ENCODE data around the gene OGA. TPM values are rescaled to one million over a fixed set of nuclear protein-coding genes. Genes with fewer than 3 reads are reported as not detected.

Gene OGA
- polyA plus RNA-seq, 1 donor: 269 TPM

DNA sequence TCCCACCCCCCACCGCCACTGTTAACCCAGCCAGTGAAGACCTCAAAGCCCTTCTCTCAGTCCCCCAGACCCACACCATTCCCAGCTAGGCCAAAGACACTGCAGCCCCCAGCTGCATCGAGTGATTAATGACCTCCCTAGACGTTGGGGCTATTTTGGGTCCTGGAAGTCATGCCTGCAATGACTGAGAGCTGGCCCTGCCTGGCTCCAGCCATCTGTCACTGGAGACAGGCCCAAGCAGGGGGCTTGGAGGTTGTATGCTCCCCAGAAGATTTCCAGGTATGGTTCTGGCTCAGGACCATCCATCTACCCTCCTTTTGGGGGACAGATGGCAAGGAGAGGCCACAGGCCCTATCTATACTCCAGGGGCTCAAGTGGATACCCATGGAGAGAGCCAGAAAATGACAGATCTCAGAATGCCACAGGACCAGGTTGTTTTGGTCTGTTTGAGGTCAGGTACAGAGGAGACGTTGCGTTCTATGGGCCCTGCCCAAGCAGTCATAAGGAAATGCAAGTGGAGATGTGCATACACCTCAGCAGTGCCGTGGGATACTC, 20.2 kb upstream of the OGA start:
- no peak for DNase-seq

DNA sequence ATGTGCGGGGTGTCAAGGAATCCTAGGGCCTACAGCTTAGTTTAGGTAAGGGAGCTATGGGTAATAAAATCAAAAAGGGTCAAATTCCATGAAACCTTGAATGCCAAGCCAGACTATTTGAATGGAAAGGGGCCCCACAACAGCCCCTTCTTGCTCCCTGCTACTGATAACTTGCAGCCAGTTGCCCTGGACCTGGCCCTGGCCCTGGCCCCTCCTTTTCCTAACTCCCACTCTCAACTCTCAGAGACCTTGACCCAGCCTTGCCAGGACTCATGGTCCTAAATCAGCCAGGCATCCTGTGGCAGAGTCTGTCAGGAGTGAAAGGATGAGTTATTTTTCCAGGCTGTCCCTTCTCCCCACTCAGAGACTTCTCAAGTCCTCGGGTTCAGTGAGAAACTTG, 19.5 kb upstream of the OGA start:
- DNase-seq: no peak

DNA sequence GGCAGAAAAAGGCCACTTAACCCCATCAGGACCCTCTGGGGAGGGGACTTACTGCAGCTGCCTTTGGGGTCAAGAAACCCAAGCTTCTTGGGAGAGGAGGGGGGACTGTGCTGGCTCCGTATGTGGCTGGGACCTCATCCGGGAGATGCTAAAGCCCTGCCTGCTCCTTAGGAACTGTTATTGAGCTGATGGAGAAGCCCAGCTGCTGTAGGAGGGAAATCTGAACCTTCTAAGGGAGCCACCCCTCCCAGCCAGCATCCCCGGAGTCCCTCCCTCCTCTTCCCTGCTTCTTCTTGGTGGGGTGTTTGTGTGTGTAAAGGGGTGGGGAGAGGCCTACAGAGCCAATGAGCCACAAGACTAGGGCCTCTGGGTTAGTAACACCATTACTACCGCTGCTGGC, 17.1 kb upstream of the OGA start:
- DNase-seq: no peak

DNA sequence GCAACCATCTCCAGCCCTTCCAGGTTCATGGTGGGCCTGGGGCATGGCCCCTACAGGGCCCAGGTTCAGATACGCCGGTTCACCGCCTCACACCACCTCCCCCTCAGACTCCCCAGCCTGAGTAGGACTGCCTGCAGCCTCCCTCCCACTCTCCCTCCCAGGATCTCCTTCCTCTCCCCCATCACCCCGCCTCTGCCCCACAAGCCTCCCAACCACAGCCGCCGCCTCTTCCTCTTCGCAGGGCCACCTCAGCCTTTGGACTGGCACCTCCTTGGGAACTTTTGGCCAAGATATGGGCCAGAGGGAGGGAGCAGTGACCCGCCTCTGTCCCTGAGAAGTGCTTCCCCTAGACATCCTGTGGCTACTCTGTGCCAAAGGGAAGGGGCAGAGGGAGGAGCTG, 16.1 kb upstream of the OGA start:
- no peak for DNase-seq

DNA sequence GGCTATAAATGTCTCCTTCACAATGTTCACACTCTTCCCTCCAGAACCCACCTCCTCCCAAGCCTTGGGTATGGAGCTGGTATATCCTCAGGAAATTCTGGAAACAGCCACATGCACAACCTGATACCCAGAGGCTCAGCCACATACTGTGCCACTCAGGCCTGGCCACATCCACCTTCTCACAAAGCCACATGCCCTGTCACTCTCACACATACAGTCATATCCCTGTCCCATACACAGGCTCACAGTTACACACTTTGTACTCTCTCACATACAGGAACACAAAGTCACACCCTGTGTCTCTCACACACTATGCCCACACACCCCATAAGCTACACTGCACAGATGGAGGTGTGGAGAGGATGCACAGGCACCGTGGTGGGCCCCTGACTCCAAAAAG, 15.2 kb upstream of the OGA start:
- no peak for DNase-seq

DNA sequence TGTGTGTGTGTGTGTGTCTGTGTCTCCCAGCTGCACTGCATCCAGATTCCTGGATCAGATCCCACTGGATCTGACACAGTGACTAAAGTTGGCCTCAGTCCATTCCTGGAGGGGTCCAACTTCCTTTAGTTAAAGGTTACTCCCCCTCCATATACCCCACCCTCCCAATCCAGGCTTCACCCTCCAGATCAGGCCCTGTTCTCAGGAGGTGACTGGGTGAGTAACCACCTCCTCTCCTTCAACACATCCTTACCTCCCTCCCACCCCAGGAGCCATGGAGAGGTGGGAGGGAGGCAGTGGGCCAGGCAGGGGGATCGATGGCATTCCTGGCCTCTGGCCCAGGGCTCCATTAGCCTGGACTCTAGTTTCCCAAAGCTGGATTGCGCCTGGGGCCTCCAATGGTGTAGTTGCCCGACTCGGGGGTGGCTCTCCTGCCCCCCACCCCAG, 14.1 kb upstream of the OGA start:
- DNase-seq: no peak

DNA sequence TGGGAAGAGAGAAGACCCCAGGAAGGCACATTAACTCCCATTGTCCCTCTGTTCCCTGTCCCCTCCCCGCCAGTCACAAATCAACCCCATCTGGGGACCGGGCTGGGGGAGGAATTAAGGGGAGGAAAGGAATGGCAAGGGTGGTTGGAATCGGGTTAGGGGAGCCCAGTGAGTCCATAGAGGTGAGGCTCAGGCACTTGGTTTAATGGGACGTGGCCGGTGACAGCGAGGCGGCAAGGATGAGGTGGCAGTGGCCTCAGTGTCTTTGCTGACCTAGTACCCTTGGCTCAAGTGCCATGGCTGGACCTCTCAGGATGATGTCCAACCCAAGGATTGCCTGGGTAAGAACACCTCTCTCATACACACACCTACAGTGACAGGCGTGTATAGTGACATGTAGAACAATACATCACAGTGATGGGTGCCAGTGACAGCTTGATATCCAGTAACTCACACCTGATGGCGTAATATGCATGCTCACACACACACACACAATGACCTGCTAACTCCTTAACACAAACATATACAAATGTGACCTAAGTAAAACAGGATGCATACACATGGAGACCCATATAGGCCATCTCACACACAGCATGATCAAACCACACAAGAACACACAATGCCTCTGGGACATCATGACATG, 13.0 kb upstream of the OGA start:
- DNase-seq: no peak

DNA sequence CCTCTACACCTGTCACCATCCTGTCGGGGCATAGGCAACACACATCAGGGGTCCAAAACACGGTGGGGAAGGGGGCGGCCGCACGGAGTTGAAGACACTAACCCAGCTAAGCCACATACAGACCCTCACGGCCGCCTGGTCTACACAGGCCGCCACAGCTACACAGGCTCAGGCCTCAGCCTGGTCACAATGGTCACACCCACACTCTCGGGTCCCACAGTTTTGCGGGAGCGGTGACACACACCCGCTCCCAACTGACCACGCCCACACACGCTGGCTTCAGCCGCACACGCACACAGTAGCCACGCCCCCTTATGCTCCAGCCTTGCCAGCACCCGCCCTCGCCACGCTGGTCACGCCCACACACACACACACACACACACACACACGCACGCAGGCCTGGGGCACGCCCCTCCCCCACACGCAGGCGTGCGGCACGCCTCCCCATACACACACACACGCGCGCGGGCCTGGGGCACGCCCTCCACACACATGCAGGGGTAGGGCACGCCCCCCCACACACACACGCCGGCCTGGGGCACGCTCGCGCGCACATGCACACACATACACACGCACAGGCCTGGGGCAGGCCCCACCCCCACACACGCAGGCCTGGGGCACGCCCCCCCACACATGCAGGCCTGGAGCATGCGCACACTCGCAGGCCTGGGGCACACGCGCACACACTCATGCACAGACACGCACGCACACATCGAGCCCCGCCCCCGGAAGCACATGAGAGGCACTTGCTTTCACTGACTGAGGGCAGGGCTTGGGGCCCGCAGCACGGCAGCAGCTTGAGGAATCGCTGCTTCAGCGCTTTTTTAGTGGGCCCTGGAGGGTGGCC, 12.3 kb upstream of the OGA start:
- DNase-seq: peak; percentile 85

DNA sequence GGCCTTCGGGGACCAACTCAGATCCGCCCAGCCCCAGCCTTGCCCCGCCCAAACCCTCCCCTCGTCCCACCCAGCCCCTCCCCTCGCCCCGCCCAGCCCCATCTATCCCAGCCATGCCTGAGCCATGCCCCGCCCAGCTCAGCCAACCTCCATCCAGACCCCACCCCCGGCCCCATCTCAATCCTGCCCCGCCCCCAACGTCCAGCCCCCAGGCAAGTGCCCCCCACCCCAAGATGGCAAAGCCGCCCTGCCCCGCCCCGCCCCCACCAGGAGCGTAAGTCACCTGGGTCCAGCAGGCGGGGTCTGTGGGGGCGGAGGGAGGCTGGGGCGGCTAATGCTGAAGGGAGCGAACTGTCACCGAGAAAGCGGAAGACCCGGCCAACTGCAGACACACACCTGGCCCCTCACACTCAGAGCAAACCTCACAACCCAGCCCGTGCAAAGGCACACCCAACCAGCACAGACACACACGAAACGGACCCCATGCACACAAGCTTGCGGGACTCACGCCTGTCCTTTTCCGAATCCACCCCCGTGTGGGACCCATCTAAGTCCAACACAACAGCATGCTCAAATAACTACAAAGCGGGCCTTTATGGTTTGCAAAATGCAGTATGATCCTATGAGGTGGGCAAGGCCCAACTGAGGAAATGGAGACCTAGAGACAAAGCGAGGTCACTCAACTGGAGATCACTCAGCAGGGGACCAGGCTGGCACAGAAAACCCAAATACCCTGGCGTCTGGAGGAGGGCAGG, 11.5 kb upstream of the OGA start:
- DNase-seq: no peak

DNA sequence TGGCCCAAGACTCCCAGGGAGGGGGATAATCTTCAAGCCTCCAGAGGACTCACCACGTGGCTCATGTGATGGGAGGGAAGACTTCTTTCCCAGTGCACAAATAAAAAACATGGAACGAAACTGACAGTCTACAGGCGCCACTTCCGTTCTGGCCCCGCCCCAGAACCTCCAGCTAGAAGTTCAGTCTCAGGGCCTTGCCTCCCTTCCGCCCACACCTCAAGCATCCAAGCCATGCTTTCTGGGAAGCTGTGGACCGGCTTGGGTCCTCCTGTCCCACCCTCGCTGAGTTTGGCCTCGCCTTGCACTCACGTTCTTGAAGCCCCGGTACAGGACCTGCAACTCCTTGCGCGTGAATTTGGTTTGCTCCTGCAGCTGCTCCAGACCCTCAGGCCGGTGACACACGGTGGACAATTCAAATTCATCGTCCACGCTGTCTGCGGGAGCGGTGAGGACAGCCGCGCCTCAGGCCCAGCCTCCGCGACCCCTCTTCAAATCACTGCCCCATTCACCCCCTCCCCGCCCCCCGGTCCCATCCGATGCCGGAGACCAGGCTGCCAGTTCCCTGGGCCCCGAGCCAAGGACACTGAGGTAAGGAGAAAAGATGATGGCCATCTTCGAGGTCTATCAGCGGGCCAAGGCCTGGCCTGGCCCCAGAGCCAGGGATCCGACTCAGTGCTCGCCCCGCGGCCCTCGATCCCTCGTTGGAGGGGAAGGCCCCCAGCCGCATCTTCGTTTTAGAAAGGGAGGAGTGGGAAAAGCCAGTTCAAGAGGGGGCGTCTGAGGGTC, 10.7 kb upstream of the OGA start:
- DNase-seq: no peak

DNA sequence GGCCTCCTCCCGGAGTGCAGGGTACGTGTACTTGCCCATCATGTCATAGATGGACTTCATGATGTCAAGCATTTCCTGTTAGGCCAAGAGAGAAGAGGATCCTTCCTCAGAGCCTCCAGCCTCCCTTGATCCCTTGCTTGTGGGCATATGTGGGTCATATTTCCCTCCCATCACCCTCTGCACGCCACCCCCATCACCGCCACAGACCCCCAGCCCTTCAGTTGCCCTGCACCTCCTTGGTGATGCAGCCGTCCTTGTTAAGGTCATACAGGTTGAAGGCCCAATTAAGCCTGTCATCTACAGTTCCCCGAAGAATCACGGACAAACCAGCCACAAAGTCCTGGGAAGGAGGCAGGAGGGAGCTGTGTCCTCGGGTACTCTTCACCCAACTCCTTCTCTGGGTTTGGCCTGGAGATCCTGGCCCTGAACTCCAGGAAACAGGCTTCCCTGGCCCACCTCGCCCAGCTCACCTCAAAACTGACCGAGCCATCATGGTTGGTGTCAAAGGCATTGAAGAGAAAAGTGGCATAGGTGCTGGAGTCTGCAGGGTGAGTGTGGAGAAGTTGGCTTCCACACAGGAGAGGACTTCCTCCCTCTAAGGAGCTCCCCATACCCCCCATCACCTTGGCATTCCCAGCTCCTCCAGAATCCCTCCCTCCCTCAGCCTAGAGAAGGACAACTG, 9.8 kb upstream of the OGA start:
- DNase-seq: no peak

DNA sequence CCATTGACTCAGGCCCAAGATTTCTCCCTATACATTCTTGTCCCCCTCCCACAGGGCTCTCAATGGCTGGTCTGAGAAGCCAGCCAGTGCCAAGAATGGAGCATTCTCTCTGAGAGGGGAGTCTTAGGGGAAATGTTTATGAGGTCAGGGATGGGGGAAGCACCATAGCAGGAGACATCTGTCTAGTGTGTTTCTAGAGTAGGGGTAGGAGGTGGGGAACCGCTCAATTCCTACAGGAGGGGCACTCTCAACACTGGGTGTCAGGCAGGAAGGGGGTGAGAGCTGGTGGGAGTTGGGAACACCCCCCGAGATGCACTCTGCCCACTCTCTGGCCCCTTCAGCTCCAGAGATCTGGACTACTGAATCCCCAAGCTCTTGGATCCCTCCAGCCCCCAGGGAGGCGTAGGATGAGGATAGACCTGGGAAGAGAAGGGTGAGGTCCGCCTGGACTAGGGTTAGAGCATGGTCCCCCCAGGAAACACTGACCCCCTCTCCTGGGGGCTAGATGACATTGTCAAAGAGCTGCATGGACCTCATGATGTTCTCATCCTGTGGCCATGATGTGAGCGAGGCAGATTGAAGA, 8.7 kb upstream of the OGA start:
- DNase-seq: no peak

DNA sequence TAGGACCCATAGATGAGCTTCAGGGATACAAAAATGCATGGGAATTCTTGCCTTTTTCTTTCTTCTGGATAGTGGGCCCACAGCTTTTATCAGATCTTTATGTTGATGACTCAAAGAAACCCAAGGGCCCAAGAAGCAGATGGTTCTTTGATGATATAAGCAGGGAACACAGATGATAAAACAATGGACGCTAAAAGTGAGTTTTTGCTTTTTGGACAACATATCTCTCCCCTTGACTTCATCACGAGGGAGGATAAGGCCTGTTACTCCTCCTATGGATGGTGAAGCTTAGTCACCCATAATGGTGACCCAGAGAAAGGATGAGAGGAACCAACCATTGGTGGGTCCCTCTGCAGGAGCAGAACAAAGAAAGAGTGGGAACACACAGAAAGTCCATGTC, 6.5 kb upstream of the OGA start:
- no peak for DNase-seq

DNA sequence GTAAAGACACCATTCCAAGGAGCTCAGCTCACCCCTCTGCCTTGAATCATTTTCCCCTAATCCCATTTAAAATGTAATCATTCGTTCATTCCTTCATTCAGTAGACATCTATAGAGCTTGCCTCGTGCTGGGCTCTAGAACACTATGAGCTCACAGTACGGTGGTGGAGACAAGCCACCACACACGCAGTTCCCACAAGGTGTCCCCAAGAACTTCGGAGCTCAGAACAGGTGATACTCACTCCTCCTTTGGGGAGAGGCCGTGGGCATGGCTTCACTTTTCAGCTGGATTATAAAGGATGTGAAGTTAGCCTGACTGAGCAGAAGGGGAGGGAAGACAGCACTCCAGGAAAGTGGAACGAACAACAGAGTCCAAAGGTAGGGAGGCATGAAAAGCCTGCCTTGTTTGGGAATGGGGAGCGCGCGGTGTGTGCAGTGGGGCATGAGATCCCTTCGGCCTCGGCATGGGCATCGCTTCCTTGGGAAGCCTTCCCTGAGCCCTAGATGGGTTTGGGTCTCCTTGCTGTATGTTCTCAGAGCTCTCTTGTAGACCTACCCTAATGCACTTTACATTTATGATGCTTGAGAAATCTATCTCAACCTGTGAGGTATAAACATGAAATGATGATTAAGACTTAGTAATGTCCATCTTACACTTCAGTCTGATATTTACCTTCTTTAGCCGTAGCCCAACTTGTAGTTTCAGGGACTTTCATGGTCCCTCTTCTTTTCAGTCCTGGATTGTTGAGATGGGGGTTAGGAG, 809 bp upstream of the OGA start:
- peak; percentile 62 for DNase-seq

DNA sequence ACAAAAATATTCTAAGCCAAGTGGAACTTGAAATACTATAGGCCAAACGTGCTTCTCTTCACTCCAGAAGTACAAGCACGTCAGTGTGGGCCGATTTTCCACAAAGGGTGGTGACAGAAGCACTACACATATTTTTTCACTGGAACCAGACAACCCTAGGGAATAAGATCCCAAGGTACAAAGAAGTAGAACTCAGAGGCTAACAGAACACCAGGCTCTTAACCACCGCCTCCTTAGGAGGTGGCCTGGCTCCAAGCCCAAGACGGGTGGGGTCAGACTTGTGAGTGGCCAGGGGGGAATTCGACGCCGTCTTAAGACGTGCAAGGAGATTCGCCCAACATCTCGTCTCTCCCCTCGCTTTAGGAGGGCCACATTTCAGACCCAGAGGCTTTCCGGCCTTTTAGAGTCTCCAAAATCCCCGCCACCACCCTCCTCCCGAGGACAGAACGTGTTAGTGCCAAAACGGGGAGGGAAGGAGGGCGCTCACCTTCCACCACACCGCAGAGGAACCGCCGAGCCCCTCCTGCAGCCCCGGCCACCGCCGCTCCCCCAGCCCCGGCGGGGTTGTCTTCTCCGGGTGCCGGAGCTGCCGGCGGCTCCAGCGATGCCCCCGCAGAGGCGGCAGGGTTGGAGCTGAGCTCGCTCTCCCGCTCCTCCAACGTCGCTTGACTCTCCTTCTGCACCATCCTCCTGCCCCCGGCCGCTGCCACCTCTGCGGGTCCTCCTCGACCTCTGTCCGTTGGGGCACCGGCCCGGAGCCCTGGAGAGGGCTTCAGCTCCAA, 716 bp downstream of the OGA start:
- peak; percentile 83 for DNase-seq

DNA sequence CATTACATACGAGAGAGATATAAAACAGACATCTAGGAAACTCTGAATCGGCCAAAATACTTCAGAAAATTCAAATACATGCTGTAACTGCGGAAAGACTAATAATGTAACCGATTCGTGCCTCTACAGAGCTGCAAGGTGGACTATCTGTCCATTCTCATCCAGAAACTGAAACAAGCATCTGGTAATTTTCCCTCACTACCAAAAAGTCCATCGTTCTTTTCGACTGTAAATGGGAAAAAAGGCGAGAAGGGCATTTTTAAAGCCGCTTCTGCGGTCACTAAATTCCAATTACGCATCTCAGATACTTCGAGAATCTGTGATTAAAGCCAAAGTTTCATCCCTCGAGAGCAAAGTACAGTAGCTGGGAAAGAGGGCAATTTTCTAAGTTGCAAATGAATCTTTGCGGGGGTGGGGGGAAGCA, 1.3 kb downstream of the OGA start:
- DNase-seq: no peak

DNA sequence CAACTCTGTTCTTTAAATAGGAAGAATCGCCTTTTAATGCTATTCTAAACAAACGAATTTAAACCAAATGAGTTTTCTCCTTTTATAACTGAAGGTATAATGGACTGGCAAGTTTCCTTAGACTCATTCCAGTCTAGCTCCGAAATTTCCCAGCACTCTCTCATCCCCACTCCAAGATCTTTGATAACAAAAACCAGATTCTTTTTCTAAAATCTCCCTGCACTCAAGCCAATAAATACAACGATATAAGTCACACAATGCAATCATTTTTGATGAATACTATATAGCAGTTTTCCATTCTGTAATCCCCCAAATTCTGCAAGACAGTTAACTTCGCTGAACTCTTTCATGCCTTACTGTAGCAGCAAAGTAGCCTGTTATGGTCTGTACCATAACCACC, 1.9 kb downstream of the OGA start:
- no peak for DNase-seq

DNA sequence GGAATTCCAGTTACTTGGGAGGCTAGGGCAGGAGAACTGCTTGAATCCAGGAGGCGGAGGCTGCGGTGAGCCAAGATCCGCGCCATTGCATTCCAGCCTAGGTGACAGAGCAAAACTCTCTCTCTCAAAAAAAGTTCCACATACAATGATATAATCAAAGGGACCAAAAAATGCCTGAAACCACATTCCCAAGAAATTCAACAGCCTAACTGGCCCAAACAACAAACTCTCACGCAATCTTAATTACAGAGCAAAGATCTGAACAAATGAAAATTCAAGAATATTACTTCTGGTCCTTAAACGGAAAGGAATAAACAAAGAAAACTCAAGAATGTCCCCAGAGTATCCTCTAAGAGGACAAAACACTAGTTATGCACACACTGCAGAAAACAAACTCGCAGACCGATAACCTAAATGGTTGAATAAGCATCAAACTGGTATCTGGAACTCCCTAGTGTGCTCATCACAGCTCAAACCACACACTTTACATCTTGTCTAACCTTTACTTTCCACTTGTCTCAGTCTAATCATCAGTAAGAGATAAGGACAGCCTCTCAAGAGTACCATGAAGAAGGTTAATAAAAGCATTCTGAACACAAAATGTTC, 3.7 kb downstream of the OGA start:
- DNase-seq: no peak

DNA sequence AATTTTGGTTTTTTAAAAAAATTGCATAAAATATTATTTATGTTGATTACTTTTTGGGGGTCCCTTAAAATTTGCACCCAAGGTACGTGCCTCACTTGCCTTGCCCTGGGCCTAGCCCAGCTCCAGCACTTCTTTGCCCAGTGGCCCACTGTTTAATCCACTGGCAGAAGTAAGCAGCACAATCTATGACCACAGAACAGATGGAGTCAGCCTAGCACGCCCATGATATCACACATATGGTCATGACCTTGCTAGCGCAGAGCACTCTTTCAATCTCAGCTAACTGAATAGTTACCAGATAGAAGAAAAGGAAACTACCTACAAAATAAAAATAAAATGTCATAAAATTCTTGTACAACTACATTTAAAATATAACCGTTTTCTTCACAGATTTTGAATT, 5.6 kb downstream of the OGA start:
- DNase-seq: no peak
